Activated CD4-positive, alpha-beta T cell treated with anti-CD3 and anti-CD28 coated beads for 36 hours (primary cell): ENCODE data around the gene PHKA1. TPM values are rescaled to one million over a fixed set of nuclear protein-coding genes. Genes with fewer than 3 reads are reported as not detected.

ENCODE experiments used
- ATAC-seq: fragments of 200-7000 bp; cut with Tn5 transposase; one replicate; pipeline ENCODE4 v1.10.0; 2021; ENCODE audit warnings: mild to moderate bottlenecking, moderate library complexity
- CTCF ChIA-PET: fragments of 350-600 bp; sonication (Branson Sonifier 250); formaldehyde crosslinking; loops from one replicate; lab custom pipeline; 2021; ENCODE audit warnings: antibody characterized with exemption; lab: Charles Lee
- POLR2A ChIA-PET: fragments of 350-600 bp; sonication (Branson Sonifier 250); formaldehyde crosslinking; loops from one replicate; lab custom pipeline; 2021; ENCODE audit warnings: antibody characterized with exemption, inconsistent platforms; lab: Charles Lee
- DNase-seq: peaks from one replicate; pipeline ENCODE4 v3.0.0-alpha.2; 2020
- H3K27ac Mint-ChIP-seq: one replicate; pipeline ENCODE4 v1.8.0; 2021; ENCODE audit warnings: mixed read lengths
- H3K27me3 Mint-ChIP-seq: one replicate; pipeline ENCODE4 v1.8.0; 2021; ENCODE audit warnings: mixed read lengths
- H3K36me3 Mint-ChIP-seq: one replicate; pipeline ENCODE4 v1.8.0; 2021; ENCODE audit warnings: low read depth, mixed read lengths
- H3K4me1 Mint-ChIP-seq: one replicate; pipeline ENCODE4 v1.8.0; 2021; ENCODE audit warnings: mixed read lengths
- H3K4me3 Mint-ChIP-seq: one replicate; pipeline ENCODE4 v1.8.0; 2021; ENCODE audit warnings: mild to moderate bottlenecking, moderate library complexity, mixed read lengths
- H3K9me3 Mint-ChIP-seq: one replicate; pipeline ENCODE4 v1.8.0; 2021; ENCODE audit warnings: low read depth, mixed read lengths
- intact Hi-C, 2 experiments: fragments of 100-400 bp; cut with DNase I in 1 of 2; cut with micrococcal nuclease in 1 of 2; formaldehyde crosslinking; loops; one replicate each; pipeline versions ENCODE4 v1.14.2 to v1.15.1; 2022 to 2024; cut with DNase I, micrococcal nuclease
- total RNA-seq, 2 experiments: library from RNA; stranded (reverse); gene quantifications; one replicate each; pipeline ENCODE4 v1.2.3, GENCODE V29; 2021

PHKA1 gene
- total RNA-seq, 2 experiments from 2014 or later = 8.7 to 9.4 TPM

DNA sequence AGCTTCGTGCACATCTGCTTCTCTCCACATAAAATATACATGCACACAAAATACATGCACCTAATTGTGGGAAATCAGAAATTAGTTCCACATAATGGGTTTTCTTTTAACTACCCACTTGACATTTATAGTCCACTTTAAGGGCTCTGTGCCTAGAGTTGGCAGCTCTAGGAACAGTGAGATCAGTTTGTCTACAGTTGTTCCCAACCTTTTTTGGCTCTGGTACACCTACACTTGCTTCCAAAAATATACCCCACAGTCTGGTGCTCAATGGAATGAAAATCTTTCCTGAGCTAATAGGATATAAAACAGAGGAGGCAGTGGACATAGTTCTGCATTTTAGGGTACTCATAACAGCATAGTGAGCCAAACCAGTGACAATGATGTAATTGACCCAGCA is 177.6 kb downstream of the PHKA1 start:
- no peak overlapping the region for H3K4me3 Mint-ChIP-seq
- H3K4me1 Mint-ChIP-seq = no peaks in the 10 kb centered on the region
- ATAC-seq (no peak), DNase-seq (no peak)
- CTCF ChIA-PET = interaction anchor here (1.0 kb wide), 1 partner anchor 239 kb away, joined by 3 read pairs; no protein-coding TSS in a partner anchor
- H3K9me3 Mint-ChIP-seq = no peaks in the 10 kb centered on the region
- H3K27me3 Mint-ChIP-seq = no peaks in the 10 kb centered on the region
- intact Hi-C loops = no loop called here
- POLR2A ChIA-PET = no interaction called here
- peaks cover 3% of the 10 kb centered on the region for H3K36me3 Mint-ChIP-seq
- H3K27ac Mint-ChIP-seq = no peak overlapping the region

DNA sequence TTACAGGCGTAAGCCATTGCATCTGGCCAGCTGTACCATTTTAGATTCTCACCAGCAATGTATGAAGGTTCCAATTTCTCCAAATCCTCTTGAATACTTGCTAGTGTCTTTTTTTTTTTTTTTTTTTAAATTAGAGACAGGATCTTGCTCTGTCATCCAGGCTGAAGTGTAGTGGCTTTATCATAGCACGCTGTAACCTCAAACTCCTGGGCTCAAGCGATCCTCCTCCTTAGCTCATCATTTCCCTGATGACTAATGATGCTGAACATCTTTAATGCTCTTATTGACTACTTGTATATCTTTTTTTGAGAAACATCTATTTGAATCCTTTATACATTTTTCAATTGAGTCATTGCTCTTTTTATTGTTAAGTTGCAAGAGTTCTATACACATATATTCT is 181.7 kb downstream of the PHKA1 start:
- no peak for ATAC-seq
- no peak overlapping the region for H3K27ac Mint-ChIP-seq
- H3K4me1 Mint-ChIP-seq = peaks cover 1% of the 10 kb centered on the region
- no peaks in the 10 kb centered on the region for H3K27me3 Mint-ChIP-seq
- peaks cover 5% of the 10 kb centered on the region for H3K36me3 Mint-ChIP-seq
- no peak for DNase-seq
- H3K9me3 Mint-ChIP-seq = no peaks in the 10 kb centered on the region
- intact Hi-C loops = no loop called here
- H3K4me3 Mint-ChIP-seq = no peak overlapping the region
- ChIA-PET CTCF (no interaction called here), POLR2A (no interaction called here)

Other genes with a start within 250 kb of the PHKA1 start
- 10 to 100 TPM; 13.3 to 16.9 TPM for gene HDAC8, start 141.5 kb downstream of the PHKA1 start, total RNA-seq
- under 1 TPM in 1 of 2 experiments, not detected in 1; 0.18 TPM for gene DMRTC1B, start 62.6 kb upstream of the PHKA1 start, total RNA-seq
- gene FAM236B, start 68.4 kb upstream of the PHKA1 start, total RNA-seq = not detected
- not detected for gene FAM236D, start 93.9 kb upstream of the PHKA1 start, total RNA-seq
- gene FAM236C, start 198.3 kb upstream of the PHKA1 start, total RNA-seq = not detected
- gene FAM236A, start 223.9 kb upstream of the PHKA1 start, total RNA-seq = not detected
- under 1 TPM in 1 of 2 experiments, not detected in 1; 0.18 TPM for gene DMRTC1, start 229.5 kb upstream of the PHKA1 start, total RNA-seq